BJ (cell line): ENCODE results near the gene FRMD4A. TPM values are rescaled to one million over a fixed set of nuclear protein-coding genes. Genes with fewer than 3 reads are reported as not detected.

Experiments used
- CTCF ChIA-PET: fragments of 350-600 bp; formaldehyde crosslinking; extraction: SDS; loops from one replicate; lab custom pipeline; 2021; ENCODE audit warnings: antibody characterized with exemption, inconsistent platforms; lab: Yijun Ruan, JAX
- POLR2A ChIA-PET: fragments of 300-600 bp; sonication (Branson Sonifier 250); formaldehyde crosslinking; extraction: SDS; loops from one replicate; lab custom pipeline; 2021; ENCODE audit warnings: antibody characterized with exemption; lab: Charles Lee
- DNase-seq: peaks from one replicate; pipeline ENCODE4 v3.0.0-alpha.2; 2011; ENCODE audit warnings: low read depth
- H3K27me3 ChIP-seq: 2 replicates; pipeline ENCODE4 v1.6.0; 2011; ENCODE audit warnings: low read length; ENCODE audit not compliant: control insufficient read depth, insufficient read depth
- H3K36me3 ChIP-seq: 2 replicates; pipeline ENCODE4 v1.5.1; 2011; ENCODE audit warnings: low read length; ENCODE audit not compliant: control insufficient read depth, insufficient read depth
- H3K4me3 ChIP-seq: 2 replicates; pipeline ENCODE4 v1.5.1; 2011; ENCODE audit warnings: low read depth, mild to moderate bottlenecking, control low read depth, low read length
- CTCF ChIP-seq: IDR thresholded peaks from 2 replicates; pipeline ENCODE4 v1.5.1; 2011; ENCODE audit warnings: low read depth, mild to moderate bottlenecking, control low read depth, inconsistent platforms, low read length, moderate library complexity; ENCODE audit not compliant: insufficient read depth
- polyA plus RNA-seq: library from polyadenylated mRNA; depleted of rRNA; stranded (reverse); fragments of >200 nt; gene quantifications from 2 replicates; pipeline ENCODE4 v1.2.3, GENCODE V29; 2011

Gene FRMD4A
- polyA plus RNA-seq, 1 experiment, result 31.6 TPM

GRCh38 chr10:14299556-14299955 lies 31.2 kb downstream of the FRMD4A start:
- Histone ChIP-seq H3K36me3 (no peaks in the 10 kb centered on the region), H3K4me3 (no peak overlapping the region), H3K27me3 (peaks cover 6% of the 10 kb centered on the region)
- no peak for DNase-seq
- POLR2A ChIA-PET, result no interaction called here
- CTCF ChIA-PET, result no interaction called here
- TF ChIP-seq CTCF, result no peak

GRCh38 chr10:14296065-14296709 lies 34.5 kb downstream of the FRMD4A start:
- no peak for TF ChIP-seq CTCF
- Histone ChIP-seq H3K27me3 (peaks cover 2% of the 10 kb centered on the region), H3K4me3 (no peak overlapping the region), H3K36me3 (no peaks in the 10 kb centered on the region)
- ChIA-PET POLR2A (no interaction called here), CTCF (interaction anchor here (1.1 kb wide), 1 partner anchor 14 kb away, joined by 3 read pairs; no protein-coding TSS in a partner anchor)
- DNase-seq, result no peak

GRCh38 chr10:14294347-14295059 lies 36.2 kb downstream of the FRMD4A start:
- ChIA-PET POLR2A (no interaction called here), CTCF (interaction anchor here (1.0 kb wide), 1 partner anchor 16 kb away, joined by 3 read pairs; no protein-coding TSS in a partner anchor)
- no peak for TF ChIP-seq CTCF
- DNase-seq, result no peak
- Histone ChIP-seq H3K27me3 (peaks cover 2% of the 10 kb centered on the region), H3K4me3 (no peak overlapping the region), H3K36me3 (no peaks in the 10 kb centered on the region)

- no peak for TF ChIP-seq CTCF
- no peak for DNase-seq
- CTCF ChIA-PET, result no interaction called here
These were observed 37.2 kb downstream of the FRMD4A start for GRCh38 chr10:14293526-14293925.

GRCh38 chr10:14291296-14291695 lies 39.4 kb downstream of the FRMD4A start:
- CTCF ChIA-PET, result no interaction called here
- H3K27me3 ChIP-seq, result no peaks in the 10 kb centered on the region
- POLR2A ChIA-PET, result no interaction called here

More at GRCh38 chr10:14293526-14293925, 37.2 kb downstream of the FRMD4A start:
- Histone ChIP-seq H3K27me3 (no peaks in the 10 kb centered on the region), H3K36me3 (no peaks in the 10 kb centered on the region), H3K4me3 (no peak overlapping the region)
- POLR2A ChIA-PET, result no interaction called here

More at GRCh38 chr10:14291296-14291695, 39.4 kb downstream of the FRMD4A start:
- no peak for TF ChIP-seq CTCF
- DNase-seq, result no peak
- H3K4me3 ChIP-seq, result no peak overlapping the region
- no peaks in the 10 kb centered on the region for H3K36me3 ChIP-seq
